ENCODE measurements around the gene DNAJA4.

GRCh38 chr15:78266806-78267205, 2.4 kb downstream of the DNAJA4 start:
- TF ChIP-seq, protein P1, sequence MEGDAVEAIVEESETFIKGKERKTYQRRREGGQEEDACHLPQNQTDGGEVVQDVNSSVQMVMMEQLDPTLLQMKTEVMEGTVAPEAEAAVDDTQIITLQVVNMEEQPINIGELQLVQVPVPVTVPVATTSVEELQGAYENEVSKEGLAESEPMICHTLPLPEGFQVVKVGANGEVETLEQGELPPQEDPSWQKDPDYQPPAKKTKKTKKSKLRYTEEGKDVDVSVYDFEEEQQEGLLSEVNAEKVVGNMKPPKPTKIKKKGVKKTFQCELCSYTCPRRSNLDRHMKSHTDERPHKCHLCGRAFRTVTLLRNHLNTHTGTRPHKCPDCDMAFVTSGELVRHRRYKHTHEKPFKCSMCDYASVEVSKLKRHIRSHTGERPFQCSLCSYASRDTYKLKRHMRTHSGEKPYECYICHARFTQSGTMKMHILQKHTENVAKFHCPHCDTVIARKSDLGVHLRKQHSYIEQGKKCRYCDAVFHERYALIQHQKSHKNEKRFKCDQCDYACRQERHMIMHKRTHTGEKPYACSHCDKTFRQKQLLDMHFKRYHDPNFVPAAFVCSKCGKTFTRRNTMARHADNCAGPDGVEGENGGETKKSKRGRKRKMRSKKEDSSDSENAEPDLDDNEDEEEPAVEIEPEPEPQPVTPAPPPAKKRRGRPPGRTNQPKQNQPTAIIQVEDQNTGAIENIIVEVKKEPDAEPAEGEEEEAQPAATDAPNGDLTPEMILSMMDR (IDR thresholded peaks at IDR 0.05; ENCODE audit: poor library complexity, severe bottlenecking) = no peak
- no peak for TF ChIP-seq TAF1 (IDR thresholded peaks at IDR 0.05; ENCODE audit: low read depth)
- no peak for TF ChIP-seq RAD21 (conservative IDR thresholded peaks at IDR 0.05)
- no peak for TF ChIP-seq POLR2AphosphoS5 (IDR thresholded peaks at IDR 0.05)

All from neural cell (in vitro differentiated cells).